Measurements from ENCODE around the gene ZMYM2.
A peak's percentile ranks its signal among the peaks of the same experiment; 100 is the strongest.
"Not testable (repeated sequence)": the region's sequence is repeated elsewhere in the genome, so short reads cannot be mapped to it uniquely, and the experiment has no call there.

Gene ZMYM2

DNA sequence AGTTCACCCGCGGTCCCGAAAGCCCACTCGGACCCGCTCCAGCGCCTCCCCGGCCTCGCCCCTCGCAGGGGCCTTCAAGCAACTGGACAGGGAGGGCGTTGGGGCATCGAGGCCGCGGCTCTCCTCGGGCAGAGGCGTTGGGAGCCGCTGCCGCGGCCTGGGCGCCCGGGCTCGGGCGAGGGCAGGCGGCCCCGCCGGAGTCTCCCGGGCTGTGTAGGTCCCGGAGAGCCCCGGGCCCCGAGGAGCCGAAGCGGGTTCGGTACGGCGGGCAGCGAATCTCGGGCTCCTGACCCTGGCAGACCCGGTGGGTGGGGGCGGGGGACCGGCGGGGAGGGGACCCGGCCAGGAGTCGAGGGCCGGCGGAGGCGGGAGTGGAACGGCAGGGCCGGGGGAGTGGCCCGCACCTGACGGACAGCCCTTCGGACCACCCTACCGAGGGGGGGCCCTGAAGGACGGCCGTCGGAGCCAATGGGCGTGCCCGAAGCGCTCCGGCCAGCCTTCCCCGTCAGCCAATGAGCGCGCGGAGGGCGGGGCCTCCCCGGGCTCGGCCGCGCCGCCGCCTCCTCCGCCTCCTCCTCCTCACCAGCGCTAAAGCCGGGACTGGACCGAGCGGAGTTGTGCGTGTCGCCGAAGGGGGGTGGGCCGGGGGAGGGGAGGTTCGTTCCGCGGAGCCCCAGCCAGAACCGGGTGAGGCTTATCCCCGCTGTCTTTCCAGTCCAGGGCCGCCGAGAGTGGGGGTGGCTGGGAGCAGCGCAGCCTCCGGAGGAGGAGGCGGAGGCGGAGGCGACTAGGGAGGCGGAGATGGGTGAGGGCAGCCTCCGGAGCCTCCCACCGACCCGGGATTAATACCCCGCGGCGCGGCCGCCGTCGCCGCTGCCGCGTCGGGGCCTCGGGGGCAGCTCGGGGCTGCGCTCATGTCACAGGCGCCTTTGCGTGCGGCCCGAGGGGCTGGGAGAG, at the start of gene ZMYM2:
TSS of gene ZMYM2 (plus strand) at position 573 of the 957 bp plus-strand sequence. CDS start 34,346 bp downstream, outside the sequence.
- DNase-seq = peak; percentile 96

DNA sequence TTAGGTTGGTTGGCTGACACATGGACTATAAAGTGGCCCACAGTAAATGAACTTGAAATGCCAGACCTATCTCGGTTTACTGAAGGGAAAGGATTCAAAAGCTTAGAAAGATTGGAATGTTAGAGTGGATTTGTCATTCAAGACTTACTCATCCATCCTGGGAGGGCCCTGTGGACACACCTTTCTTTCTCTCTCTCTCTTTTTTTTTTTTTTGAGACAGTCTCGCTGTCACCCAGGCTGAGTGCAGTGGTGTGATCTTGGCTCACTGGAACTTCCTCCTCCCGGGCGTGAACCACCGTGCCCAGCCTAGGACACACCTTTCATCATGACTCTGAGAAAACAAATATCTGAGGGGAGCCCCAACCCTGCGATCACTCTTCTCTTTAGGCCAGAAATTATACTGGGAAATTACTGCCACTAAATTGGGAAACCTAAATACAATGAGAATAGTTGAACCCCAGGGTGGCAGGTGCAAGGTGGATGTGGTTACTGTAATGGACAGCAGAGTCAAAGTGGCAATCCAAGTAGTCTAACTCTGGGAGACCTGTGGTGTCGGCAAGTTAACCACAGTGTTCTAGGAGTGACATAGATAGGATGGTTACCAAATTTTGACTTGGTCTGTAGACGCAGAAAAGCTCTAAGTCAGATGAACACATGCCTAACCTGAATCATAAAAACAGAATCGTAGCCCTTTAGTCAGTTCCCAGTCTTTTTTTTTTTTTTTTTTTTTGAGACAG, 48.0 kb upstream of the ZMYM2 start:
- DNase-seq = no peak

GRCh38 chr13:19927117-19927748, 31.3 kb upstream of the ZMYM2 start:
- DNase-seq = no peak

- DNase-seq = no peak
These were observed 18.4 kb upstream of the ZMYM2 start for GRCh38 chr13:19940106-19940505.

- no peak for DNase-seq
These were observed 8.2 kb upstream of the ZMYM2 start for GRCh38 chr13:19950374-19950773.

GRCh38 chr13:19952850-19953249, 5.7 kb upstream of the ZMYM2 start:
- DNase-seq = no peak

GRCh38 chr13:19955873-19956559, 2.5 kb upstream of the ZMYM2 start:
- no peak for DNase-seq

GRCh38 chr13:19957320-19958154, 990 bp upstream of the ZMYM2 start:
- DNase-seq = peak; percentile 82

GRCh38 chr13:19959141-19959830, 759 bp downstream of the ZMYM2 start:
- peak; percentile 31 for DNase-seq

GRCh38 chr13:19959831-19960652, 1.5 kb downstream of the ZMYM2 start:
- peak; percentile 94 for DNase-seq

GRCh38 chr13:19960653-19960976, 2.1 kb downstream of the ZMYM2 start:
- DNase-seq = no peak

GRCh38 chr13:19961489-19961888, 3.0 kb downstream of the ZMYM2 start:
- DNase-seq = no peak

DNA sequence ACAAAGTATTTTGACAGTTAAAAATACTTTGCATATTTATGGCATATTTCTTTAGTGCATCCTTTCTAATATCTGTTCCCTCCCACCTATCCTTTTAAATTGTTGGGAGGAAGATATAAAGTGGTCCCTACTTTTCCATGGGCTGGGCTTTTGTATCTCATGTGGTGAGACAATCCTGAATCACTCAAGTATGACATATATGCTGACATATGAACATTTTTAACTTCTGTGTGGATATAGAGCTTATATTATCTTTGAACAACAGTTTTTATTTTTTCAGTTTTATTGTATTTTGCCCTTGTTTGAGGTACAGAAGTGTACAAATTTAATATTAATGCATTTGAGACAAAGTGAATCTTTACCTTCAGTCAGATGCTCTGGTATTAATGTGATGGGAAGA, 3.4 kb downstream of the ZMYM2 start:
- DNase-seq = no peak

DNA sequence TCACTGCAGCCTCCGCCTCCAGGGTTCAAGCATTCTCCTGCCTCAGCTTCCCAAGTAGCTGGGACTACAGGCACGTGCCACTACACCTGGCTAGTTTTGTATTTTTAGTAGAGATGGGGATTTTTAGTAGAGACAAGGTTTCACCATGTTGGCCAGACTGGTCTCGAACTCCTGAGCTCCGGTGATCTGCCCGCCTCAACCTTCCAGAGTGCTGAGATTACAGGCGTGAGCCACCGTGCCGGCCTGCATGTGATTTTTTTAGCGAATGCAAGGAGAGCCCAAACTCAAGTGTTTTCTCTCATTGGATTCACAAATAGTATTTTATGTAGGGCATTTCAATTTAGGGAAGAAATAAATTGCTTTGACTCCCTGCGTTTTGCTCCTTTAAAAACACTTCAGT, 4.4 kb downstream of the ZMYM2 start:
- DNase-seq = no peak

DNA sequence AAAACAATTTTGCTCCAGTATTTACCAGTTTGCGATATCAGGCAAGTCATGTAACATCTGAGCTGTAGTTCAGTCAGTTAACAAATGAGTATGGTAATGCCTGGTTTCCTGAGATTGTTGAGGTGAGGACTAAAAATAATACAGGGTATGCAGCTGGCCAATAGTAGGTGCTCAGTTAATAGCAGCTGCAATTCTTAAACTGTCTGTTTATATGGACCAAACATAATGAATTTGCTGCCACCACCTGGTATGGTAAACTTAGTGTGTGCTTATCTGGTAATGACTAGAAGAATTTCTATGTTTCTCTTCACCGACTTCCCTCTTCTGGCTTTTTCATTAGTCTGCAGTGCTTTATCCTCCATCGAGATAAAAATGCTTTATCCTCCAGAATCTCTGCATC, 9.1 kb downstream of the ZMYM2 start:
- DNase-seq = no peak

DNA sequence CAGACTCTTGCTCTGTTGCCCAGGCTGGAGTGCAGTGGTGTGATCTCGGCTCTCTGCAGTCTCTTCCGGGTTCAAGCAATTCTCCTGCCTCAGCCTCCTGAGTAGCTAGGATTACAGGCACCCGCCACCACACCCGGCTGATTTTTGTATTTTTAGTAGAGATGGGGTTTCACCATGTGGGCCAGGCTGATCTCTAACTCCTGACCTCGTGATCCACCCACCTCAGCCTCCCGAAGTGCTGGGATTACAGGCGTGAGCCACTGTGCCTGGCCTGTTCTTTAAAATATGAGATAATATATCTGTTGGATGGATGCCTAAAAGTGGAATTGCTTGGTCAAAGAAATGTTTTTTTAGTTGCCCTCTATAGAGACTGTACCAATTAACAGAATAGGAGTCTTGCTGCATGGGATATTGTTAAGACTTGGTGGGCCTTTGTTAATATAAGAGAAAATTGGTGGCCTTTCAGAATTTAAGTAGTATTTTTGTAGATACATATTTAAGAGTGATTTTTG, 16.0 kb downstream of the ZMYM2 start:
- not testable (repeated sequence) for DNase-seq

- no peak for DNase-seq
These were observed 20.4 kb downstream of the ZMYM2 start for GRCh38 chr13:19978831-19979437.

GRCh38 chr13:19981685-19982238, 23.2 kb downstream of the ZMYM2 start:
- no peak for DNase-seq

GRCh38 chr13:19982447-19983043, 24.0 kb downstream of the ZMYM2 start:
- no peak for DNase-seq
